ENCODE results near the gene CABP4. TPM values are rescaled to one million over a fixed set of nuclear protein-coding genes. Genes with fewer than 3 reads are reported as not detected.
A peak's percentile ranks its signal among the peaks of the same experiment; 100 is the strongest.

Gene CABP4
- total RNA-seq, 1 experiment from 2014 or later = not detected

DNA sequence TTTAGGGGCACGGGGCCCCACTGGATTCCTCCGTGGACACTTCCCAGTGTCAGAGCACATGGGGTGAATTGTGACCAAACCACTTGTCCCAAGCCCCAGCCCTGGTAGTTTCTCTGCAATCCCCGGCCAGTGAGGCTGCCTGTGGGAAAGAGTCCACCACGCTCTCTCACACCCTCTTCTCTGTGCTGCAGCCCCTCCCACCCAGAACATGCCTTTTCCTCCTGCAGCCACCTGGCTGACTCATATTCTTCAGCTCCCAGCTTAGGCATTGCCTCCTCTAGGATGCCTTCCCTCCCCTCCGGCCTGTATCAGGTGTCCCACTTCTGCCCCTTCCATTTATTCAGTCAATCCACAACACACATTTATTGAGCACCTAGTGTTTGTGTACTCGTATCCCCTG, 32.3 kb upstream of the CABP4 start:
- no peaks in the 10 kb centered on the region for H3K79me2 ChIP-seq (ENCODE audit: insufficient read depth, low read length)
- BruUV-seq (replicated peaks) = no TSS peak
- DNase-seq (ENCODE audit: low read depth, low spot score) (no peak), ATAC-seq (no peak)
- H3K4me1 ChIP-seq (ENCODE audit: control insufficient read depth in 1 of 2, insufficient read depth in 2 of 2, low read length in 2 of 2) = peaks cover 11 to 27% of the 10 kb centered on the region in 2 experiments; a peak in 3 of 4 replicates
- POLR2A ChIA-PET = interaction anchor here (1.2 kb wide), 1 partner anchor 21 kb away, joined by 3 read pairs; the partner anchor contains the start of gene PPP1CA
- RAD21 ChIA-PET (ENCODE audit: low non-redundant PET in 1 of 2, low total read pairs in 2 of 2, uncharacterized antibody in 2 of 2, unreplicated experiment in 2 of 2) = interaction anchor here in 1 of 2 experiments (0.6 kb wide), 1 partner anchor 223 kb away, joined by 4 read pairs; no protein-coding TSS in a partner anchor
- H3K9me2 ChIP-seq (ENCODE audit: insufficient read depth) = no peaks in the 10 kb centered on the region
- intact Hi-C loops (cut with micrococcal nuclease) = no loop called here
- no peaks in the 10 kb centered on the region for H3K9me3 ChIP-seq (ENCODE audit: control insufficient read depth in 1 of 2, insufficient read depth in 1 of 2, low read depth in 1 of 2, low read length in 2 of 2)
- H2AFZ ChIP-seq (ENCODE audit: low read depth, low read length, poor library complexity, severe bottlenecking) = no peak overlapping the region
- peak overlapping the region; percentile 44 for H3K4me2 ChIP-seq (ENCODE audit: low read length)
- TF ChIP-seq SRF (IDR thresholded peaks at IDR 0.05; ENCODE audit: low read depth) = no peak
- TF ChIP-seq JUND (IDR thresholded peaks at IDR 0.05) = no peak
- TF ChIP-seq EZH2phosphoT487 (IDR thresholded peaks at IDR 0.05; ENCODE audit: borderline replicate concordance) = no peak
- no peak for TF ChIP-seq CBX3 (IDR thresholded peaks at IDR 0.05; ENCODE audit: low read depth)
- no peak for TF ChIP-seq ELF1 (IDR thresholded peaks at IDR 0.05; ENCODE audit: borderline replicate concordance, low read depth)
- no peak for TF ChIP-seq ZFX (IDR thresholded peaks at IDR 0.05)
- no peak for TF ChIP-seq CEBPB (IDR thresholded peaks at IDR 0.05; ENCODE audit: low read depth)
- no peak for TF ChIP-seq POLR2A (IDR thresholded peaks at IDR 0.05; ENCODE audit: borderline replicate concordance, extremely low read depth, insufficient read depth, insufficient read length)
- no peak for TF ChIP-seq TCF7L2 (IDR thresholded peaks at IDR 0.05; ENCODE audit: borderline replicate concordance, extremely low read depth, insufficient read depth, insufficient read length)
- no peak for TF ChIP-seq SIN3A (IDR thresholded peaks at IDR 0.05; ENCODE audit: low read depth)
- TF ChIP-seq FOSL1 (IDR thresholded peaks at IDR 0.05; ENCODE audit: low read depth) = no peak
- TF ChIP-seq, protein P1, sequence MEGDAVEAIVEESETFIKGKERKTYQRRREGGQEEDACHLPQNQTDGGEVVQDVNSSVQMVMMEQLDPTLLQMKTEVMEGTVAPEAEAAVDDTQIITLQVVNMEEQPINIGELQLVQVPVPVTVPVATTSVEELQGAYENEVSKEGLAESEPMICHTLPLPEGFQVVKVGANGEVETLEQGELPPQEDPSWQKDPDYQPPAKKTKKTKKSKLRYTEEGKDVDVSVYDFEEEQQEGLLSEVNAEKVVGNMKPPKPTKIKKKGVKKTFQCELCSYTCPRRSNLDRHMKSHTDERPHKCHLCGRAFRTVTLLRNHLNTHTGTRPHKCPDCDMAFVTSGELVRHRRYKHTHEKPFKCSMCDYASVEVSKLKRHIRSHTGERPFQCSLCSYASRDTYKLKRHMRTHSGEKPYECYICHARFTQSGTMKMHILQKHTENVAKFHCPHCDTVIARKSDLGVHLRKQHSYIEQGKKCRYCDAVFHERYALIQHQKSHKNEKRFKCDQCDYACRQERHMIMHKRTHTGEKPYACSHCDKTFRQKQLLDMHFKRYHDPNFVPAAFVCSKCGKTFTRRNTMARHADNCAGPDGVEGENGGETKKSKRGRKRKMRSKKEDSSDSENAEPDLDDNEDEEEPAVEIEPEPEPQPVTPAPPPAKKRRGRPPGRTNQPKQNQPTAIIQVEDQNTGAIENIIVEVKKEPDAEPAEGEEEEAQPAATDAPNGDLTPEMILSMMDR (IDR thresholded peaks at IDR 0.05 in 2 of 3, conservative IDR thresholded peaks at IDR 0.05 in 1 of 3; ENCODE audit: borderline replicate concordance in 1 of 3, insufficient read depth in 1 of 3, low read depth in 2 of 3, low read length in 2 of 3) = no peak
- no peak for TF ChIP-seq POLR2AphosphoS5 (IDR thresholded peaks at IDR 0.05; ENCODE audit: low read depth, low read length)
- TF ChIP-seq EZH2 (IDR thresholded peaks at IDR 0.05) = no peak
- TF ChIP-seq, protein P2, sequence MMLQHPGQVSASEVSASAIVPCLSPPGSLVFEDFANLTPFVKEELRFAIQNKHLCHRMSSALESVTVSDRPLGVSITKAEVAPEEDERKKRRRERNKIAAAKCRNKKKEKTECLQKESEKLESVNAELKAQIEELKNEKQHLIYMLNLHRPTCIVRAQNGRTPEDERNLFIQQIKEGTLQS (IDR thresholded peaks at IDR 0.05) = no peak
- TF ChIP-seq SP1 (IDR thresholded peaks at IDR 0.05; ENCODE audit: low read depth) = no peak
- TF ChIP-seq RAD21 (IDR thresholded peaks at IDR 0.05; ENCODE audit: low read depth) = no peak
- TF ChIP-seq, protein P3, sequence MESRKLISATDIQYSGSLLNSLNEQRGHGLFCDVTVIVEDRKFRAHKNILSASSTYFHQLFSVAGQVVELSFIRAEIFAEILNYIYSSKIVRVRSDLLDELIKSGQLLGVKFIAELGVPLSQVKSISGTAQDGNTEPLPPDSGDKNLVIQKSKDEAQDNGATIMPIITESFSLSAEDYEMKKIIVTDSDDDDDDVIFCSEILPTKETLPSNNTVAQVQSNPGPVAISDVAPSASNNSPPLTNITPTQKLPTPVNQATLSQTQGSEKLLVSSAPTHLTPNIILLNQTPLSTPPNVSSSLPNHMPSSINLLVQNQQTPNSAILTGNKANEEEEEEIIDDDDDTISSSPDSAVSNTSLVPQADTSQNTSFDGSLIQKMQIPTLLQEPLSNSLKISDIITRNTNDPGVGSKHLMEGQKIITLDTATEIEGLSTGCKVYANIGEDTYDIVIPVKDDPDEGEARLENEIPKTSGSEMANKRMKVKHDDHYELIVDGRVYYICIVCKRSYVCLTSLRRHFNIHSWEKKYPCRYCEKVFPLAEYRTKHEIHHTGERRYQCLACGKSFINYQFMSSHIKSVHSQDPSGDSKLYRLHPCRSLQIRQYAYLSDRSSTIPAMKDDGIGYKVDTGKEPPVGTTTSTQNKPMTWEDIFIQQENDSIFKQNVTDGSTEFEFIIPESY (IDR thresholded peaks at IDR 0.05; ENCODE audit: extremely low read depth, insufficient replicate concordance, low read length) = no peak
- TF ChIP-seq, protein P4, sequence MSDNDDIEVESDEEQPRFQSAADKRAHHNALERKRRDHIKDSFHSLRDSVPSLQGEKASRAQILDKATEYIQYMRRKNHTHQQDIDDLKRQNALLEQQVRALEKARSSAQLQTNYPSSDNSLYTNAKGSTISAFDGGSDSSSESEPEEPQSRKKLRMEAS (IDR thresholded peaks at IDR 0.05) = no peak
- H3K36me3 ChIP-seq (ENCODE audit: control insufficient read depth in 1 of 2, insufficient read depth in 2 of 2, low read length in 2 of 2) = no peaks in the 10 kb centered on the region
- CTCF ChIA-PET = no interaction called here
- H3K4me3 ChIP-seq (replicated peaks in 1 of 2; ENCODE audit: low read depth in 1 of 2, low read length in 2 of 2) = no peak overlapping the region
- H3K9ac ChIP-seq (ENCODE audit: low read length) = no peak overlapping the region
- no peaks in the 10 kb centered on the region for H3K27me3 ChIP-seq (ENCODE audit: insufficient read depth, low read length)
- no peaks in the 10 kb centered on the region for H4K20me1 ChIP-seq (ENCODE audit: insufficient read depth)
- 0 out of 2 replicates have a peak overlapping the region, but pooled peaks have one; percentile 19 for H3K27ac ChIP-seq (ENCODE audit: low read depth, low read length)

Measured in HCT116 (cell line).